ENCODE data around the gene HOXA10. TPM values are rescaled to one million over a fixed set of nuclear protein-coding genes. Genes with fewer than 3 reads are reported as not detected.

The HOXA10 gene
- total RNA-seq, 2 experiments from 2014 or later = not detected

- POLR2A ChIA-PET = no interaction called here
Observed at GRCh38 chr7:27192546-27193334, 18.6 kb upstream of the HOXA10 start.

GRCh38 chr7:27191833-27192545 is 17.9 kb upstream of the HOXA10 start:
- Mint-ChIP-seq H3K9me3 (no peaks in the 10 kb centered on the region), H3K4me3 (no peak overlapping the region), H3K36me3 (ENCODE audit: low read depth) (peaks cover 7% of the 10 kb centered on the region), H3K4me1 (peaks cover 29% of the 10 kb centered on the region), H3K27me3 (peaks cover 88% of the 10 kb centered on the region), H3K27ac (no peak overlapping the region)
- ChIA-PET CTCF (interaction anchor here (0.6 to 2.3 kb wide), 4 partner anchors 12 to 152 kb away, joined by 3 to 8 read pairs (median 3); no protein-coding TSS in a partner anchor), POLR2A (no interaction called here)
- no peak for DNase-seq

More at GRCh38 chr7:27192546-27193334, 18.6 kb upstream of the HOXA10 start:
- H3K4me3 Mint-ChIP-seq = peak overlapping the region; percentile 25
- no peaks in the 10 kb centered on the region for H3K9me3 Mint-ChIP-seq
- peaks cover 88% of the 10 kb centered on the region for H3K27me3 Mint-ChIP-seq
- CTCF ChIA-PET = interaction anchor here (0.6 to 2.3 kb wide), 4 partner anchors 11 to 152 kb away, joined by 3 to 8 read pairs (median 3); no protein-coding TSS in a partner anchor
- H3K36me3 Mint-ChIP-seq (ENCODE audit: low read depth) = peaks cover 7% of the 10 kb centered on the region
- H3K27ac Mint-ChIP-seq = no peak overlapping the region
- no peak for DNase-seq
- H3K4me1 Mint-ChIP-seq = peaks cover 24% of the 10 kb centered on the region

GRCh38 chr7:27191161-27191731 is 17.1 kb upstream of the HOXA10 start:
- ChIA-PET POLR2A (no interaction called here), CTCF (interaction anchor here (1.3 to 2.3 kb wide), 3 partner anchors 25 to 34 kb away, joined by 6 to 8 read pairs (median 6); partner anchors contain the start of genes HOXA7 and HOXA9)
- H3K36me3 Mint-ChIP-seq (ENCODE audit: low read depth) = peaks cover 7% of the 10 kb centered on the region
- no peak overlapping the region for H3K4me3 Mint-ChIP-seq
- DNase-seq = no peak
- peaks cover 87% of the 10 kb centered on the region for H3K27me3 Mint-ChIP-seq
- H3K27ac Mint-ChIP-seq = no peak overlapping the region
- peaks cover 29% of the 10 kb centered on the region for H3K4me1 Mint-ChIP-seq
- H3K9me3 Mint-ChIP-seq = no peaks in the 10 kb centered on the region

- Mint-ChIP-seq H3K36me3 (ENCODE audit: low read depth) (peaks cover 8% of the 10 kb centered on the region), H3K4me3 (no peak overlapping the region), H3K4me1 (peaks cover 37% of the 10 kb centered on the region), H3K9me3 (no peaks in the 10 kb centered on the region), H3K27ac (peak overlapping the region; percentile 19), H3K27me3 (peaks cover 90% of the 10 kb centered on the region)
- DNase-seq = no peak
- ChIA-PET CTCF (interaction anchor here (1.3 to 1.6 kb wide), 4 partner anchors 10 to 33 kb away, joined by 3 to 7 read pairs (median 6); partner anchors contain the start of genes HOXA7 and HOXA9), POLR2A (no interaction called here)
Observed at GRCh38 chr7:27189997-27190748, 16.1 kb upstream of the HOXA10 start.

- DNase-seq = no peak
- H3K4me1 Mint-ChIP-seq = peaks cover 43% of the 10 kb centered on the region
- POLR2A ChIA-PET = no interaction called here
- no peaks in the 10 kb centered on the region for H3K9me3 Mint-ChIP-seq
- CTCF ChIA-PET = interaction anchor here (0.7 to 1.6 kb wide), 5 partner anchors 9 to 32 kb away, joined by 3 to 7 read pairs (median 3); partner anchors contain the start of gene HOXA7
- peaks cover 89% of the 10 kb centered on the region for H3K27me3 Mint-ChIP-seq
- peak overlapping the region; percentile 19 for H3K27ac Mint-ChIP-seq
- H3K36me3 Mint-ChIP-seq (ENCODE audit: low read depth) = peaks cover 11% of the 10 kb centered on the region
- H3K4me3 Mint-ChIP-seq = no peak overlapping the region
Observed at GRCh38 chr7:27189295-27189996, 15.3 kb upstream of the HOXA10 start.

GRCh38 chr7:27188386-27189294 is 14.5 kb upstream of the HOXA10 start:
- peak overlapping the region; percentile 71 for H3K27ac Mint-ChIP-seq
- POLR2A ChIA-PET = no interaction called here
- H3K36me3 Mint-ChIP-seq (ENCODE audit: low read depth) = peaks cover 11% of the 10 kb centered on the region
- peaks cover 87% of the 10 kb centered on the region for H3K27me3 Mint-ChIP-seq
- CTCF ChIA-PET = interaction anchor here (0.7 to 1.7 kb wide), 4 partner anchors 9 to 28 kb away, joined by 3 to 7 read pairs (median 4); partner anchors contain the start of gene HOXA13
- peaks cover 43% of the 10 kb centered on the region for H3K4me1 Mint-ChIP-seq
- DNase-seq = peak; percentile 48
- H3K4me3 Mint-ChIP-seq = peak overlapping the region; percentile 59
- no peaks in the 10 kb centered on the region for H3K9me3 Mint-ChIP-seq

GRCh38 chr7:27187475-27188385 is 13.6 kb upstream of the HOXA10 start:
- H3K4me1 Mint-ChIP-seq = peaks cover 43% of the 10 kb centered on the region
- no peak for DNase-seq
- peaks cover 84% of the 10 kb centered on the region for H3K27me3 Mint-ChIP-seq
- POLR2A ChIA-PET = no interaction called here
- peak overlapping the region; percentile 59 for H3K4me3 Mint-ChIP-seq
- H3K27ac Mint-ChIP-seq = peak overlapping the region; percentile 71
- CTCF ChIA-PET = interaction anchor here (1.1 to 4.0 kb wide), 6 partner anchors 8 to 42 kb away, joined by 3 to 18 read pairs (median 6); partner anchors contain the start of gene HOXA13
- peaks cover 11% of the 10 kb centered on the region for H3K36me3 Mint-ChIP-seq (ENCODE audit: low read depth)
- no peaks in the 10 kb centered on the region for H3K9me3 Mint-ChIP-seq

GRCh38 chr7:27186668-27187474 is 12.8 kb upstream of the HOXA10 start:
- Mint-ChIP-seq H3K27me3 (peaks cover 82% of the 10 kb centered on the region), H3K36me3 (ENCODE audit: low read depth) (peaks cover 11% of the 10 kb centered on the region), H3K4me1 (peaks cover 42% of the 10 kb centered on the region), H3K9me3 (no peaks in the 10 kb centered on the region), H3K4me3 (no peak overlapping the region), H3K27ac (no peak overlapping the region)
- no peak for DNase-seq
- ChIA-PET POLR2A (interaction anchor here (0.6 kb wide), 1 partner anchor 9 kb away, joined by 3 read pairs; no protein-coding TSS in a partner anchor), CTCF (interaction anchor here (0.5 to 4.0 kb wide), 10 partner anchors 9 to 776 kb away, joined by 3 to 18 read pairs (median 4); partner anchors contain the start of gene HOXA13)

- Mint-ChIP-seq H3K36me3 (ENCODE audit: low read depth) (peaks cover 11% of the 10 kb centered on the region), H3K4me3 (peak overlapping the region; percentile 50), H3K9me3 (no peaks in the 10 kb centered on the region), H3K27me3 (peaks cover 81% of the 10 kb centered on the region), H3K4me1 (peaks cover 40% of the 10 kb centered on the region), H3K27ac (peak overlapping the region; percentile 63)
- POLR2A ChIA-PET = interaction anchor here (0.6 kb wide), 1 partner anchor 10 kb away, joined by 3 read pairs; no protein-coding TSS in a partner anchor
- no peak for DNase-seq
- CTCF ChIA-PET = interaction anchor here (0.5 to 4.0 kb wide), 9 partner anchors 9 to 777 kb away, joined by 3 to 18 read pairs (median 3); no protein-coding TSS in a partner anchor
Observed at GRCh38 chr7:27185854-27186667, 11.9 kb upstream of the HOXA10 start.
